HL-60 (cell line): ENCODE measurements around the gene KIF3C.

ENCODE experiments used
- DNase-seq, 2 experiments: peaks; one replicate each; pipeline ENCODE4 v3.0.0-alpha.2; 2010 to 2020; ENCODE audit warnings: low read depth in 1 of 2, low spot score in 1 of 2
- H3K27ac ChIP-seq: fragments of 250-450 bp; sonication (Bioruptor Pico); replicated peaks from 2 replicates; pipeline ENCODE4 v1.5.1; 2020; ENCODE audit warnings: mild to moderate bottlenecking, moderate library complexity
- H3K27me3 ChIP-seq: fragments of 250-450 bp; sonication (Bioruptor Pico); 2 replicates; pipeline ENCODE4 v1.5.1; 2021; ENCODE audit warnings: mild to moderate bottlenecking, moderate library complexity; ENCODE audit not compliant: insufficient read depth, poor library complexity, severe bottlenecking
- H3K4me3 ChIP-seq: replicated peaks from 2 replicates; pipeline ENCODE4 v1.5.1; 2011; ENCODE audit warnings: mild to moderate bottlenecking, control low read depth, low read length; ENCODE audit not compliant: insufficient read depth
- CTCF ChIP-seq: IDR thresholded peaks from one replicate; pipeline ENCODE4 v1.5.1; 2011; ENCODE audit warnings: low read length, control low read depth, inconsistent platforms; ENCODE audit not compliant: insufficient read depth
- GABPA ChIP-seq: IDR thresholded peaks from 2 replicates; pipeline ENCODE4 v1.6.1; 2012; ENCODE audit warnings: low read depth
- POLR2AphosphoS5 ChIP-seq: IDR thresholded peaks from 2 replicates; pipeline ENCODE4 v1.6.1; 2012; ENCODE audit warnings: low read depth
- REST ChIP-seq: IDR thresholded peaks from 2 replicates; pipeline ENCODE4 v1.6.1; 2012; ENCODE audit warnings: low read depth; ENCODE audit not compliant: insufficient replicate concordance
- SPI1 ChIP-seq: IDR thresholded peaks from 2 replicates; pipeline ENCODE4 v1.6.1; 2012; ENCODE audit warnings: low read depth, mild to moderate bottlenecking, borderline replicate concordance

KIF3C gene

GRCh38 chr2:25933622-25934021 lies 48.7 kb downstream of the KIF3C start:
- DNase-seq: no peak
- no peak overlapping the region for H3K27ac ChIP-seq
- TF ChIP-seq POLR2AphosphoS5 (no peak), SPI1 (no peak), CTCF (no peak), REST (no peak), GABPA (no peak)
- H3K4me3 ChIP-seq: no peak overlapping the region
- H3K27me3 ChIP-seq: no peaks in the 10 kb centered on the region

GRCh38 chr2:25929789-25930473 lies 52.4 kb downstream of the KIF3C start:
- H3K27me3 ChIP-seq: no peaks in the 10 kb centered on the region

More at GRCh38 chr2:25929789-25930473, 52.4 kb downstream of the KIF3C start:
- H3K27ac ChIP-seq: no peak overlapping the region
- TF ChIP-seq CTCF (no peak), REST (no peak), SPI1 (no peak), POLR2AphosphoS5 (no peak), GABPA (no peak)
- H3K4me3 ChIP-seq: no peak overlapping the region
- DNase-seq: no peak
